A673 (cell line): ENCODE data around the gene CDIP1. TPM values are rescaled to one million over a fixed set of nuclear protein-coding genes. Genes with fewer than 3 reads are reported as not detected.

ENCODE experiments used
- BruUV-seq: library from RNA; stranded (reverse); fragments of 400-500 nt; replicated peaks from 2 replicates; lab custom pipeline; 2021; lab: Mats Ljungman, UMichigan
- CTCF ChIA-PET: fragments of 300-600 bp; sonication (Branson Sonifier 250); formaldehyde crosslinking; loops from one replicate; lab custom pipeline; 2022; ENCODE audit warnings: antibody characterized with exemption; lab: Charles Lee
- POLR2A ChIA-PET: fragments of 300-600 bp; sonication (Branson Sonifier 250); formaldehyde crosslinking; loops from one replicate; lab custom pipeline; 2022; ENCODE audit warnings: antibody characterized with exemption; ENCODE audit not compliant: low non-redundant PET; lab: Charles Lee
- DNase-seq: peaks from one replicate; pipeline ENCODE4 v3.0.0-alpha.2; 2015; ENCODE audit warnings: low spot score
- H3K27ac ChIP-seq: fragments of 200-600 bp; sonication (generic); 2 replicates; pipeline ENCODE4 v1.5.1; 2016; ENCODE audit warnings: mixed run types, low read depth, mild to moderate bottlenecking, mixed read lengths, antibody characterized with exemption, low read length; ENCODE audit not compliant: poor library complexity, severe bottlenecking
- H3K27me3 ChIP-seq: fragments of 200-600 bp; sonication (generic); replicated peaks from 2 replicates; pipeline ENCODE4 v1.6.1; 2017; ENCODE audit warnings: mixed run types, low read depth, mild to moderate bottlenecking, mixed read lengths, antibody characterized with exemption, low read length; ENCODE audit not compliant: insufficient read depth, poor library complexity
- H3K36me3 ChIP-seq: fragments of 200-600 bp; sonication (generic); 2 replicates; pipeline ENCODE4 v1.6.1; 2016; ENCODE audit warnings: mixed run types, mild to moderate bottlenecking, mixed read lengths, antibody characterized with exemption, low read length; ENCODE audit not compliant: insufficient read depth, poor library complexity, severe bottlenecking
- H3K4me1 ChIP-seq: fragments of 200-600 bp; sonication (generic); 2 replicates; pipeline ENCODE4 v1.6.1; 2017; ENCODE audit warnings: mixed run types, mild to moderate bottlenecking, mixed read lengths, antibody characterized with exemption, low read length; ENCODE audit not compliant: insufficient read depth, poor library complexity, severe bottlenecking
- H3K4me3 ChIP-seq: fragments of 200-600 bp; sonication (generic); 2 replicates; pipeline ENCODE4 v1.5.1; 2016; ENCODE audit warnings: low read depth, mixed run types, mild to moderate bottlenecking, mixed read lengths, low read length; ENCODE audit not compliant: poor library complexity, severe bottlenecking
- H3K9me3 ChIP-seq: fragments of 200-600 bp; sonication (generic); 2 replicates; pipeline ENCODE4 v1.6.1; 2016; ENCODE audit warnings: mixed run types, low read depth, mild to moderate bottlenecking, mixed read lengths, antibody characterized with exemption, low read length; ENCODE audit not compliant: poor library complexity, severe bottlenecking
- EZH2 ChIP-seq: fragments of 200-600 bp; sonication (generic); IDR thresholded peaks from 2 replicates; pipeline ENCODE4 v1.6.1; 2017; ENCODE audit warnings: borderline replicate concordance, low read depth, mild to moderate bottlenecking, mixed read lengths, antibody characterized with exemption, low read length; ENCODE audit not compliant: poor library complexity, severe bottlenecking
- intact Hi-C: fragments of 100-400 bp; cut with micrococcal nuclease; formaldehyde crosslinking; loops from one replicate; pipeline ENCODE4 v1.10.0; 2022; ENCODE audit not compliant: unreplicated experiment
- total RNA-seq: library from RNA; stranded (reverse); gene quantifications from 2 replicates; pipeline ENCODE4 v1.2.3, GENCODE V29; 2021
- TF ChIP-seq, protein P1 (sequence below): fragments of 300-800, 200-600 bp; sonication (generic); conservative IDR thresholded peaks from 2 replicates; pipeline ENCODE4 v1.5.1; 2017; ENCODE audit warnings: low read depth, mild to moderate bottlenecking, antibody characterized with exemption, low read length, moderate library complexity, mixed read lengths

CDIP1 gene
- total RNA-seq, 1 experiment from 2014 or later, result 12.8 TPM

DNA sequence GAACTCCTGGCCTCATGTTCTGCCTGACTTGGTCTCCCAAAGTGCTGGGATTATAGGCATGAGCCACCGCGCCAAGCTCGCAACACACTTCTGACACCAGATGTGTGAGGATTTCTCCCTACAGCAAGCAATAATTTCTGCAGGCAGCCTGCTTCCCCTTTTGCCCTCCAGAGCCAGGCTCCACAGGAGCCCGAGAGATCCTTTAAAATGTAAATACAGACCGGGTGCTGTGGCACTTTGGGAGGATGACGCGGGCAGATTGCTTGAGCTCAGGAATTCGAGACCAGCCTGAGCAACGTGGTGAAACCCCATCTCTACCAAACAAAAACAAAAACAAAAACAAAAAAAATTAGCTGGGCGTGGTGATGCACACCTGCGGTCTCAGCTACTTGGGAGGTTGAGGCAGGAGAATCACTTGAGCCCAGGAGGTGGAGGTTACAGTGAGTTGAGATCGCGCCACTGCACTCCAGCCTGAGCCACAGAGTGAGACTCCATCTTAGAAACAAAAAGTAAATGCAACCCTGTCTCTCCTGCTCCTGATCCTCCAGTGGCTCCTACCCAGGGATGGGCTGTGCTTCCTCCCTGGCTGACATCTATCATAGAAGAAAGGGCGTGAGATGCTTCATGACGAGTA lies 32.2 kb upstream of the CDIP1 start:
- H3K27ac ChIP-seq, result no peak overlapping the region
- no peaks in the 10 kb centered on the region for H3K36me3 ChIP-seq
- no peak for DNase-seq
- ChIA-PET CTCF (interaction anchor here (1.5 kb wide), 1 partner anchor 22 kb away, joined by 3 read pairs; no protein-coding TSS in a partner anchor), POLR2A (interaction anchor here (0.6 kb wide), 1 partner anchor 15 kb away, joined by 4 read pairs; no protein-coding TSS in a partner anchor)
- H3K27me3 ChIP-seq, result no peaks in the 10 kb centered on the region
- TF ChIP-seq, protein P1, sequence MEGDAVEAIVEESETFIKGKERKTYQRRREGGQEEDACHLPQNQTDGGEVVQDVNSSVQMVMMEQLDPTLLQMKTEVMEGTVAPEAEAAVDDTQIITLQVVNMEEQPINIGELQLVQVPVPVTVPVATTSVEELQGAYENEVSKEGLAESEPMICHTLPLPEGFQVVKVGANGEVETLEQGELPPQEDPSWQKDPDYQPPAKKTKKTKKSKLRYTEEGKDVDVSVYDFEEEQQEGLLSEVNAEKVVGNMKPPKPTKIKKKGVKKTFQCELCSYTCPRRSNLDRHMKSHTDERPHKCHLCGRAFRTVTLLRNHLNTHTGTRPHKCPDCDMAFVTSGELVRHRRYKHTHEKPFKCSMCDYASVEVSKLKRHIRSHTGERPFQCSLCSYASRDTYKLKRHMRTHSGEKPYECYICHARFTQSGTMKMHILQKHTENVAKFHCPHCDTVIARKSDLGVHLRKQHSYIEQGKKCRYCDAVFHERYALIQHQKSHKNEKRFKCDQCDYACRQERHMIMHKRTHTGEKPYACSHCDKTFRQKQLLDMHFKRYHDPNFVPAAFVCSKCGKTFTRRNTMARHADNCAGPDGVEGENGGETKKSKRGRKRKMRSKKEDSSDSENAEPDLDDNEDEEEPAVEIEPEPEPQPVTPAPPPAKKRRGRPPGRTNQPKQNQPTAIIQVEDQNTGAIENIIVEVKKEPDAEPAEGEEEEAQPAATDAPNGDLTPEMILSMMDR, result no peak
- TF ChIP-seq EZH2, result no peak
- BruUV-seq, result no TSS peak
- intact Hi-C loops, result no loop called here
- H3K9me3 ChIP-seq, result no peaks in the 10 kb centered on the region
- H3K4me3 ChIP-seq, result no peak overlapping the region
- H3K4me1 ChIP-seq, result no peaks in the 10 kb centered on the region

- no peaks in the 10 kb centered on the region for H3K9me3 ChIP-seq
- H3K4me1 ChIP-seq, result no peaks in the 10 kb centered on the region
- intact Hi-C loops, result no loop called here
- H3K4me3 ChIP-seq, result no peak overlapping the region
- TF ChIP-seq, protein P1, result no peak
- TF ChIP-seq EZH2, result no peak
- H3K27ac ChIP-seq, result no peak overlapping the region
- no peaks in the 10 kb centered on the region for H3K36me3 ChIP-seq
- no peaks in the 10 kb centered on the region for H3K27me3 ChIP-seq
- no peak for DNase-seq
- BruUV-seq, result no TSS peak
- ChIA-PET CTCF (interaction anchor here (1.5 kb wide), 1 partner anchor 22 kb away, joined by 3 read pairs; no protein-coding TSS in a partner anchor), POLR2A (no interaction called here)
Observed at GRCh38 chr16:4570086-4570485, 31.5 kb upstream of the CDIP1 start.

- ChIA-PET POLR2A (no interaction called here), CTCF (no interaction called here)
- BruUV-seq, result no TSS peak
Observed at GRCh38 chr16:4566144-4566543, 27.6 kb upstream of the CDIP1 start.

More at GRCh38 chr16:4566144-4566543, 27.6 kb upstream of the CDIP1 start:
- no peak for DNase-seq
- Histone ChIP-seq H3K4me3 (no peak overlapping the region), H3K36me3 (no peaks in the 10 kb centered on the region), H3K27ac (no peak overlapping the region), H3K4me1 (no peaks in the 10 kb centered on the region), H3K9me3 (no peaks in the 10 kb centered on the region), H3K27me3 (no peaks in the 10 kb centered on the region)
- intact Hi-C loops, result no loop called here
- TF ChIP-seq EZH2, result no peak
- TF ChIP-seq, protein P1, result no peak
